ENCODE measurements around the gene CYTH2. TPM values are rescaled to one million over a fixed set of nuclear protein-coding genes. Genes with fewer than 3 reads are reported as not detected.

The CYTH2 gene
- total and polyA plus RNA-seq, 9 of the 15 experiments (the other 6 are each of a cell fraction or from before 2014, with no cell fraction given): 1.8 to 45.2 (median 23.8) TPM

DNA sequence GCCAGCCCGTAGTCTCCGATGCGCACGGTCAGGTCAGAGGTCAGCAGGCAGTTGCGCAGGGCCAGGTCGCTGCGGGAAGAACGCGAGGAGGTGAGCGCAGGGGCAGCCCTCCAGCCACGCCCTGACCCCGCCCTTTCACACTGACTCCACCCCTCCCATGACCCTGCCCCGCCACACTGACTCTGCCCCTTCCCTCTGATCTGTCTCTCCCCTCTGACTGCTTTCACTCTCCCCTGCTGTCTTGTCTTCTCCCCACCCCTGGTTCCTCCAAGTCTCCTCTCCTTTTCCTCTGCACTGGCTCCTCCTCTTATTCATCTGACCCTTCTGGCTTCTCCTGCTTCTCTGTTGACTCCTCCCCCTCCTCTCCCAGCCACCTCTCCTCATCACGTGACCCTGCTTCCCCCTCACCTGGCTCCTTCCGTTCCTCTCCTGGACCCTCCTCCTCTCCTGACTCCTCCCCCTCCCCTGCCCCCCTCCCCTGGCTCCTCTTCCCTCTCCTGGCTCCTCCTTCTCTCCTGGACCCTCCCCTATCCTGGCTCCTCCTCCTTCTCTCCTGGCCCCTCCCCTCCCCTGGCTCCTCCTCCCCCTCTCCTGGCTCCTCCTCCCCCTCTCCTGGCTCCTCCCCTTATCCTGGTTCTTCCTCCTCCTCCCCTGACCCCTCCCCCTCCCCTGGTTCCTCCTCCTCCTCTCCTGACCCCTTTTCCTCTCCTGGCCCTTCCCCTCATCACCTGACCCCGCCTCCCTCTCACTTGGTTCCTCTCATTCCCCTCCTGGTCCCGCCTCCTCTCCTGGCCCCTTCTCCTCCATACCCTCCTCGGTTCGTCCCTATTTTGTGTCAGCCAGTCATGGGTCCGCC lies 32.6 kb downstream of the CYTH2 start (continued):
- TF ChIP-seq, protein P1, sequence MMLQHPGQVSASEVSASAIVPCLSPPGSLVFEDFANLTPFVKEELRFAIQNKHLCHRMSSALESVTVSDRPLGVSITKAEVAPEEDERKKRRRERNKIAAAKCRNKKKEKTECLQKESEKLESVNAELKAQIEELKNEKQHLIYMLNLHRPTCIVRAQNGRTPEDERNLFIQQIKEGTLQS (IDR thresholded peaks at IDR 0.05): no peak
- TF ChIP-seq, protein P1 (CRISPR knock-in tag; conservative IDR thresholded peaks at IDR 0.05): no peak
- TF ChIP-seq POLR2A (conservative IDR thresholded peaks at IDR 0.05) (peak; percentile 80), CC2D1A (IDR thresholded peaks at IDR 0.05) (0 out of 2 replicates have a peak, but pooled peaks have one; percentile 23), RBBP5 (IDR thresholded peaks at IDR 0.05; ENCODE audit: borderline replicate concordance, insufficient read depth, low read length, poor library complexity, severe bottlenecking) (peak; percentile 7), PML (IDR thresholded peaks at IDR 0.05; ENCODE audit: low read length) (no peak), BCOR (IDR thresholded peaks at IDR 0.05) (peak; percentile 73), STAG1 (CRISPR knock-in tag; IDR thresholded peaks at IDR 0.05; ENCODE audit: borderline replicate concordance) (no peak), RAD51 (IDR thresholded peaks at IDR 0.05; ENCODE audit: borderline replicate concordance, low read depth) (peak; percentile 99), NEUROD1 (IDR thresholded peaks at IDR 0.05; ENCODE audit: borderline replicate concordance, low read depth, low read length, partially characterized antibody) (peak; percentile 34), MAZ (CRISPR knock-in tag; conservative IDR thresholded peaks at IDR 0.05 in 1 of 2, IDR thresholded peaks at IDR 0.05 in 1 of 2) (peak; percentile 69 to 76), GTF2E2 (tag; IDR thresholded peaks at IDR 0.05) (no peak), BDP1 (IDR thresholded peaks at IDR 0.05; ENCODE audit: insufficient read depth, insufficient read length) (no peak)
- TF ChIP-seq, protein P2, sequence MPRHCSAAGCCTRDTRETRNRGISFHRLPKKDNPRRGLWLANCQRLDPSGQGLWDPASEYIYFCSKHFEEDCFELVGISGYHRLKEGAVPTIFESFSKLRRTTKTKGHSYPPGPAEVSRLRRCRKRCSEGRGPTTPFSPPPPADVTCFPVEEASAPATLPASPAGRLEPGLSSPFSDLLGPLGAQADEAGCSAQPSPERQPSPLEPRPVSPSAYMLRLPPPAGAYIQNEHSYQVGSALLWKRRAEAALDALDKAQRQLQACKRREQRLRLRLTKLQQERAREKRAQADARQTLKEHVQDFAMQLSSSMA (CRISPR knock-in tag; IDR thresholded peaks at IDR 0.05): no peak
- TF ChIP-seq, protein P3, sequence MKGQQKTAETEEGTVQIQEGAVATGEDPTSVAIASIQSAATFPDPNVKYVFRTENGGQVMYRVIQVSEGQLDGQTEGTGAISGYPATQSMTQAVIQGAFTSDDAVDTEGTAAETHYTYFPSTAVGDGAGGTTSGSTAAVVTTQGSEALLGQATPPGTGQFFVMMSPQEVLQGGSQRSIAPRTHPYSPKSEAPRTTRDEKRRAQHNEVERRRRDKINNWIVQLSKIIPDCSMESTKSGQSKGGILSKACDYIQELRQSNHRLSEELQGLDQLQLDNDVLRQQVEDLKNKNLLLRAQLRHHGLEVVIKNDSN (CRISPR knock-in tag; IDR thresholded peaks at IDR 0.05): peak; percentile 90
- TF ChIP-seq, protein P4, sequence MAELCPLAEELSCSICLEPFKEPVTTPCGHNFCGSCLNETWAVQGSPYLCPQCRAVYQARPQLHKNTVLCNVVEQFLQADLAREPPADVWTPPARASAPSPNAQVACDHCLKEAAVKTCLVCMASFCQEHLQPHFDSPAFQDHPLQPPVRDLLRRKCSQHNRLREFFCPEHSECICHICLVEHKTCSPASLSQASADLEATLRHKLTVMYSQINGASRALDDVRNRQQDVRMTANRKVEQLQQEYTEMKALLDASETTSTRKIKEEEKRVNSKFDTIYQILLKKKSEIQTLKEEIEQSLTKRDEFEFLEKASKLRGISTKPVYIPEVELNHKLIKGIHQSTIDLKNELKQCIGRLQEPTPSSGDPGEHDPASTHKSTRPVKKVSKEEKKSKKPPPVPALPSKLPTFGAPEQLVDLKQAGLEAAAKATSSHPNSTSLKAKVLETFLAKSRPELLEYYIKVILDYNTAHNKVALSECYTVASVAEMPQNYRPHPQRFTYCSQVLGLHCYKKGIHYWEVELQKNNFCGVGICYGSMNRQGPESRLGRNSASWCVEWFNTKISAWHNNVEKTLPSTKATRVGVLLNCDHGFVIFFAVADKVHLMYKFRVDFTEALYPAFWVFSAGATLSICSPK (IDR thresholded peaks at IDR 0.05; ENCODE audit: borderline replicate concordance): peak; percentile 86; the same call in 1 of the 2 replicates
- TF ChIP-seq, protein P5, sequence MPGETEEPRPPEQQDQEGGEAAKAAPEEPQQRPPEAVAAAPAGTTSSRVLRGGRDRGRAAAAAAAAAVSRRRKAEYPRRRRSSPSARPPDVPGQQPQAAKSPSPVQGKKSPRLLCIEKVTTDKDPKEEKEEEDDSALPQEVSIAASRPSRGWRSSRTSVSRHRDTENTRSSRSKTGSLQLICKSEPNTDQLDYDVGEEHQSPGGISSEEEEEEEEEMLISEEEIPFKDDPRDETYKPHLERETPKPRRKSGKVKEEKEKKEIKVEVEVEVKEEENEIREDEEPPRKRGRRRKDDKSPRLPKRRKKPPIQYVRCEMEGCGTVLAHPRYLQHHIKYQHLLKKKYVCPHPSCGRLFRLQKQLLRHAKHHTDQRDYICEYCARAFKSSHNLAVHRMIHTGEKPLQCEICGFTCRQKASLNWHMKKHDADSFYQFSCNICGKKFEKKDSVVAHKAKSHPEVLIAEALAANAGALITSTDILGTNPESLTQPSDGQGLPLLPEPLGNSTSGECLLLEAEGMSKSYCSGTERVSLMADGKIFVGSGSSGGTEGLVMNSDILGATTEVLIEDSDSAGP (CRISPR knock-in tag; IDR thresholded peaks at IDR 0.05): no peak
- TF ChIP-seq, protein P6, sequence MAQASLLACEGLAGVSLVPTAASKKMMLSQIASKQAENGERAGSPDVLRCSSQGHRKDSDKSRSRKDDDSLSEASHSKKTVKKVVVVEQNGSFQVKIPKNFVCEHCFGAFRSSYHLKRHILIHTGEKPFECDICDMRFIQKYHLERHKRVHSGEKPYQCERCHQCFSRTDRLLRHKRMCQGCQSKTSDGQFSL (CRISPR knock-in tag; IDR thresholded peaks at IDR 0.05): no peak; the same call in 1 of the 2 replicates
- TF ChIP-seq, protein P6 (tag; IDR thresholded peaks at IDR 0.05): no peak

Measured in K562 (cell line).